ENCODE data around the gene TP53I11. TPM values are rescaled to one million over a fixed set of nuclear protein-coding genes. Genes with fewer than 3 reads are reported as not detected.

TP53I11 gene
- total RNA-seq, 4 donors from 2014 or later, result 58.0 to 91.5 (median 70.6) TPM

GRCh38 chr11:44968510-44968909, 17.8 kb upstream of the TP53I11 start:
- H3K9me3 ChIP-seq, result no peaks in the 10 kb centered on the region
- TF ChIP-seq CTCF (IDR thresholded peaks at IDR 0.05) (no peak), POLR2A (IDR thresholded peaks at IDR 0.05) (no peak), EP300 (IDR thresholded peaks at IDR 0.05) (no peak), POLR2AphosphoS5 (IDR thresholded peaks at IDR 0.05) (no peak)
- WGBS, result 30% methylated on average over 3 of the region's 3 CpGs

GRCh38 chr11:44967930-44968496, 17.3 kb upstream of the TP53I11 start:
- TF ChIP-seq POLR2A (IDR thresholded peaks at IDR 0.05) (no peak), CTCF (IDR thresholded peaks at IDR 0.05) (no peak), POLR2AphosphoS5 (IDR thresholded peaks at IDR 0.05) (no peak), EP300 (IDR thresholded peaks at IDR 0.05) (no peak)
- no peaks in the 10 kb centered on the region for H3K9me3 ChIP-seq
- H3K27ac ChIP-seq, result no peak overlapping the region
- 68% methylated on average over 2 of the region's 3 CpGs for WGBS
- H3K4me1 ChIP-seq, result peaks cover 8% of the 10 kb centered on the region
- H3K27me3 ChIP-seq, result no peaks in the 10 kb centered on the region
- H3K36me3 ChIP-seq, result no peaks in the 10 kb centered on the region
- H3K4me3 ChIP-seq, result no peak overlapping the region
- no peak for DNase-seq (ENCODE audit: low spot score in 2 of 2)

More at GRCh38 chr11:44968510-44968909, 17.8 kb upstream of the TP53I11 start:
- Histone ChIP-seq H3K36me3 (no peaks in the 10 kb centered on the region), H3K27me3 (no peaks in the 10 kb centered on the region), H3K27ac (no peak overlapping the region), H3K4me3 (no peak overlapping the region), H3K4me1 (peaks cover 8% of the 10 kb centered on the region)
- DNase-seq (ENCODE audit: low spot score in 2 of 2), result no peak

- TF ChIP-seq POLR2AphosphoS5 (IDR thresholded peaks at IDR 0.05) (no peak), POLR2A (IDR thresholded peaks at IDR 0.05) (no peak), EP300 (IDR thresholded peaks at IDR 0.05) (no peak), CTCF (IDR thresholded peaks at IDR 0.05) (no peak)
Measured at GRCh38 chr11:44966694-44967093, 16.0 kb upstream of the TP53I11 start.

DNA sequence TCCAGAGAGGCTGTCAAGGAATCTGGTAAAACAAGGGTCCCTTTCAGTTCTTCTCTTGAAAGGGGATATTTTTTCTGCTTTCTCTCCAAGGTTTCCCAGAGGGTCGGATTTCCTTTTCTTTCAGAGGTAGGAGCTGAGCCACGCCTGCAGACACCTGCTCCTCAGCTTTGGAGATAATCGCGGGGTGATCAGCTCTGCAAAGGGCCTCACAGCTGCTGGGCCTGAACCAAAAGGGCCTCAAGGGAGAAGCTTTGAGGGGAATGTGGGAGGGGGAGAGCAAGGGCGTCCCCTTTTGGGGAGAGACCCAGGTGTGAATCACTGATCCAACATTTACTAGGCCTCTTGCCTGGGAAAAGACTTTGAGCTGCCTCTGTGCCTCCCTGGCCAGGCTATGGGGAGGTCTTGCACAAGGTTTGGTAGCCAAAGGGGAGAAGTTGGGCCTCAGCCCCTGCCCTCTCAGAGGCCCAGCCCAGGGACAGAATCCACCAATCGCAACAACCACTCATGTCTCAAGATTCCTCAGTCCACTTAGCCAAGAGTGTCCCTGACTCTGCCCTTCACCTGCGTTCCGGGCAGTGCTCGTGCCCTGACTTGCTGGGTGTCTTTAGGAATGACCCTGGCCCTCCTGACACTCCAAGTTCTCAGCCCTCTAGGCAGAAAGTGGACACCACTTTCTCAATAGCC, 14.0 kb upstream of the TP53I11 start:
- H3K9me3 ChIP-seq, result no peaks in the 10 kb centered on the region
- H3K36me3 ChIP-seq, result no peaks in the 10 kb centered on the region
- WGBS, result 66% methylated on average over 8 of the region's 9 CpGs
- H3K4me1 ChIP-seq, result peaks cover 8% of the 10 kb centered on the region
- DNase-seq (ENCODE audit: low spot score in 2 of 2), result no peak
- H3K27ac ChIP-seq, result no peak overlapping the region
- H3K27me3 ChIP-seq, result no peaks in the 10 kb centered on the region
- no peak overlapping the region for H3K4me3 ChIP-seq
- no peak for TF ChIP-seq CTCF (IDR thresholded peaks at IDR 0.05)
- no peak for TF ChIP-seq POLR2AphosphoS5 (IDR thresholded peaks at IDR 0.05)
- TF ChIP-seq EP300 (IDR thresholded peaks at IDR 0.05), result no peak
- no peak for TF ChIP-seq POLR2A (IDR thresholded peaks at IDR 0.05)

More at GRCh38 chr11:44966694-44967093, 16.0 kb upstream of the TP53I11 start:
- Histone ChIP-seq H3K9me3 (no peaks in the 10 kb centered on the region), H3K4me3 (no peak overlapping the region), H3K27ac (no peak overlapping the region), H3K36me3 (no peaks in the 10 kb centered on the region), H3K27me3 (no peaks in the 10 kb centered on the region), H3K4me1 (peaks cover 8% of the 10 kb centered on the region)
- DNase-seq (ENCODE audit: low spot score in 2 of 2), result no peak
- 86% methylated on average over 6 of the region's 6 CpGs for WGBS

DNA sequence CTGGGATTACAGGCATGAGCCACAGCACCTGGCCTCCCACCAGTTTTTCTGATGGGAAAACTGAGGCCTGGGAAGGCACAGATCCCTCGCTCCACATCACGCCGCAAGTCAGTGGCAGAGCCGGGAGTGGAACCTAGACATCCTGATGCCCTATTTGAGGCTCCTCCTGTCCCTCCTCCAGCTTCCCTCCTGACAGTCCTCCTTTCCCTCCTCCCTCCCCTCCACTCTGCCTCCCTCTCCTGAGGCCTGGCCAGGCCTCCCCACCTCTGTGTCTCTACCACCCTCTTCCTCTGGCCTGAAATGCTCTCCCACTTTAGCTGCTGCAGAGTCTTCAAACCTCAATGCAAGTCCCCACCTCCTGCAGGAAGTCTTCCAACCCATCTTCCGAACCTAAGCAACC, 13.3 kb upstream of the TP53I11 start:
- WGBS, result 87% methylated on average over 5 of the region's 5 CpGs

More for the DNA sequence above, 13.3 kb upstream of the TP53I11 start:
- TF ChIP-seq EP300 (IDR thresholded peaks at IDR 0.05), result no peak
- TF ChIP-seq CTCF (IDR thresholded peaks at IDR 0.05), result no peak
- no peak for TF ChIP-seq POLR2AphosphoS5 (IDR thresholded peaks at IDR 0.05)
- no peak for TF ChIP-seq POLR2A (IDR thresholded peaks at IDR 0.05)
- Histone ChIP-seq H3K4me3 (no peak overlapping the region), H3K27ac (no peak overlapping the region), H3K27me3 (no peaks in the 10 kb centered on the region), H3K4me1 (peaks cover 8% of the 10 kb centered on the region), H3K9me3 (no peaks in the 10 kb centered on the region), H3K36me3 (no peaks in the 10 kb centered on the region)
- no peak for DNase-seq (ENCODE audit: low spot score in 2 of 2)

Data from suprapubic skin (tissue), 4 donors.